ENCODE data around the gene AHI1.

Gene AHI1

GRCh38 chr6:135505648-135506047 is 8.1 kb upstream of the AHI1 start:
- no peak for TF ChIP-seq CTCF (IDR thresholded peaks at IDR 0.05; ENCODE audit: low read depth, low read length)
- DNase-seq (ENCODE audit: extremely low read depth, low read depth) = no peak

- TF ChIP-seq CTCF (IDR thresholded peaks at IDR 0.05; ENCODE audit: low read depth, low read length) = no peak
- DNase-seq (ENCODE audit: extremely low read depth, low read depth) = no peak
Measured at GRCh38 chr6:135505222-135505621, 7.7 kb upstream of the AHI1 start.

- DNase-seq (ENCODE audit: extremely low read depth, low read depth) = no peak
- TF ChIP-seq CTCF (IDR thresholded peaks at IDR 0.05; ENCODE audit: low read depth, low read length) = no peak
Measured at GRCh38 chr6:135504734-135505133, 7.2 kb upstream of the AHI1 start.

- TF ChIP-seq CTCF (IDR thresholded peaks at IDR 0.05; ENCODE audit: low read depth, low read length) = no peak
- DNase-seq (ENCODE audit: extremely low read depth, low read depth) = no peak
Measured at GRCh38 chr6:135503703-135504475, 6.3 kb upstream of the AHI1 start.

- no peak for TF ChIP-seq CTCF (IDR thresholded peaks at IDR 0.05; ENCODE audit: low read depth, low read length)
- DNase-seq (ENCODE audit: extremely low read depth, low read depth) = no peak
Measured at GRCh38 chr6:135499441-135500340, 2.2 kb upstream of the AHI1 start.

GRCh38 chr6:135498185-135498841 is 773 bp upstream of the AHI1 start:
- DNase-seq (ENCODE audit: extremely low read depth, low read depth) = peak; percentile 70
- no peak for TF ChIP-seq CTCF (IDR thresholded peaks at IDR 0.05; ENCODE audit: low read depth, low read length)
